ENCODE measurements around the gene COMMD3. TPM values are rescaled to one million over a fixed set of nuclear protein-coding genes. Genes with fewer than 3 reads are reported as not detected.

Gene COMMD3
- total and polyA plus RNA-seq, 9 of the 15 experiments (the other 6 are each of a cell fraction or from before 2014, with no cell fraction given), result 50.7 to 217 (median 80.1) TPM

DNA sequence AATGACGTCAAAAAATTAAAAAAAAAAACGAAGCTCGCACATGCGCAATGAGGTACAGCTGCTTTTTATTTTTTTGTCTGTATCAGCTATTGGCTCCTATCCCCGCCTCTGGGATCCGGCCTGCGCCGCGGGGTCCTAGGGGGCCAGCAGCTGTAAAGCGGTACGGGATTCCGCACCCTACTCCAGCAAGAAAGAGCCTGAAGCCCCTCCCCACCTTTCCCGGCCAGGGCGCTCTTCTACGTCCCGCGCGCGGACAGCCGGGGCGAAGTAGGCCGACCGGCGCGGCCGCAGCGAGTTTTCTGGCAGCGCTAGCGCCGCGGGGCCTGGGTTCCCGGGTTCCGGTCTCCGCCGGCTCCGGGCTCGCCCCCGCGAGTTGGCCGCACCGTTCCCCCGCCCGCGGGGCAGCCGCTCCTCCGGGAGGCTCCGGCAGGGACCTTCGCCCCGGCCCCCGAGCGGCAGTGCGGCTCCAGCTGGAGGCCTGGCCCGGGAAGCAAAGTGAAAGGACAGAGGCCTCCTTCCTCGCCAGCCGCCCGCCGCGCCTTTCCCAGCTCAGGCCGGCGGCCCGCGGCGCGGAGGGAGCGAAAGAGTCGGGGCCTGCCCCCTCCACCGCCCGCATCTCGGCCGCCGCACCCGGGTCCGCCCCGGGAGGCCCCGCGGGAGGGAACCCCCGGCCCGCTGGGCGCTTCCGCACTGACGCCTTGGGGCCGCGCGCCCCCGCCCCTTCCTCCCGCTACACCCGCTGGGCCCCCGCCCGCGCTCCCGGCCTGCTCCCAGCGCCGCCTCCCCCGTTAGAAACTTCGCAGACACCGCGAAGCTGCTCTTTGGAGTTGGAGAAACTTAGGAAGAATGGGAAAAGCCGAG is 24.4 kb downstream of the COMMD3 start (continued):
- TF ChIP-seq, protein P1, sequence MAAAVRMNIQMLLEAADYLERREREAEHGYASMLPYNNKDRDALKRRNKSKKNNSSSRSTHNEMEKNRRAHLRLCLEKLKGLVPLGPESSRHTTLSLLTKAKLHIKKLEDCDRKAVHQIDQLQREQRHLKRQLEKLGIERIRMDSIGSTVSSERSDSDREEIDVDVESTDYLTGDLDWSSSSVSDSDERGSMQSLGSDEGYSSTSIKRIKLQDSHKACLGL (CRISPR knock-in tag; IDR thresholded peaks at IDR 0.05; ENCODE audit: borderline replicate concordance, poor library complexity, severe bottlenecking), result no peak
- TF ChIP-seq PHF8 (IDR thresholded peaks at IDR 0.05; ENCODE audit: borderline replicate concordance, low read length) (peak; percentile 88), ZNF282 (CRISPR knock-in tag; IDR thresholded peaks at IDR 0.05) (peak; percentile 66; the same call in 1 of the 2 replicates), ATF6 (CRISPR knock-in tag; IDR thresholded peaks at IDR 0.05) (no peak), TAL1 (IDR thresholded peaks at IDR 0.05) (no peak), ZC3H11A (IDR thresholded peaks at IDR 0.05; ENCODE audit: low read depth, low read length) (no peak), RCOR1 (IDR thresholded peaks at IDR 0.05; ENCODE audit: borderline replicate concordance in 1 of 2, low read depth in 2 of 2, low read length in 2 of 2) (0 out of 4 replicates have a peak, but pooled peaks of 1 of the 2 experiments have one; percentile 1), NRF1 (conservative IDR thresholded peaks at IDR 0.05 in 1 of 2, IDR thresholded peaks at IDR 0.05 in 1 of 2) (peak; percentile 97), STAG1 (CRISPR knock-in tag; IDR thresholded peaks at IDR 0.05; ENCODE audit: borderline replicate concordance) (no peak), POLR3A (IDR thresholded peaks at IDR 0.05; ENCODE audit: borderline replicate concordance, extremely low read depth, insufficient read depth, insufficient read length) (no peak), KLF10 (CRISPR knock-in tag; IDR thresholded peaks at IDR 0.05) (no peak), ZNF507 (tag; conservative IDR thresholded peaks at IDR 0.05) (no peak), SNAPC5 (CRISPR knock-in tag; IDR thresholded peaks at IDR 0.05) (no peak), EWSR1 (IDR thresholded peaks at IDR 0.05; ENCODE audit: borderline replicate concordance, low read depth, partially characterized antibody) (no peak), HEY1 (CRISPR knock-in tag; IDR thresholded peaks at IDR 0.05; ENCODE audit: borderline replicate concordance) (0 out of 2 replicates have a peak, but pooled peaks have one; percentile 17), NR0B1 (IDR thresholded peaks at IDR 0.05; ENCODE audit: partially characterized antibody) (no peak), NFE2 (IDR thresholded peaks at IDR 0.05; ENCODE audit: low read depth) (no peak), ZNF584 (CRISPR knock-in tag; IDR thresholded peaks at IDR 0.05; ENCODE audit: low read depth) (0 out of 2 replicates have a peak, but pooled peaks have one; percentile 45), LARP7 (IDR thresholded peaks at IDR 0.05) (no peak), TGIF2 (CRISPR knock-in tag; IDR thresholded peaks at IDR 0.05) (no peak)
- TF ChIP-seq, protein P2, sequence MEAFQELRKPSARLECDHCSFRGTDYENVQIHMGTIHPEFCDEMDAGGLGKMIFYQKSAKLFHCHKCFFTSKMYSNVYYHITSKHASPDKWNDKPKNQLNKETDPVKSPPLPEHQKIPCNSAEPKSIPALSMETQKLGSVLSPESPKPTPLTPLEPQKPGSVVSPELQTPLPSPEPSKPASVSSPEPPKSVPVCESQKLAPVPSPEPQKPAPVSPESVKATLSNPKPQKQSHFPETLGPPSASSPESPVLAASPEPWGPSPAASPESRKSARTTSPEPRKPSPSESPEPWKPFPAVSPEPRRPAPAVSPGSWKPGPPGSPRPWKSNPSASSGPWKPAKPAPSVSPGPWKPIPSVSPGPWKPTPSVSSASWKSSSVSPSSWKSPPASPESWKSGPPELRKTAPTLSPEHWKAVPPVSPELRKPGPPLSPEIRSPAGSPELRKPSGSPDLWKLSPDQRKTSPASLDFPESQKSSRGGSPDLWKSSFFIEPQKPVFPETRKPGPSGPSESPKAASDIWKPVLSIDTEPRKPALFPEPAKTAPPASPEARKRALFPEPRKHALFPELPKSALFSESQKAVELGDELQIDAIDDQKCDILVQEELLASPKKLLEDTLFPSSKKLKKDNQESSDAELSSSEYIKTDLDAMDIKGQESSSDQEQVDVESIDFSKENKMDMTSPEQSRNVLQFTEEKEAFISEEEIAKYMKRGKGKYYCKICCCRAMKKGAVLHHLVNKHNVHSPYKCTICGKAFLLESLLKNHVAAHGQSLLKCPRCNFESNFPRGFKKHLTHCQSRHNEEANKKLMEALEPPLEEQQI (IDR thresholded peaks at IDR 0.05), result peak; percentile 15; the same call in 1 of the 2 replicates

Measured in K562 (cell line).